Prostate gland (tissue), 2 donors: Measurements from ENCODE around the gene CSNK1G1. TPM values are rescaled to one million over a fixed set of nuclear protein-coding genes. Genes with fewer than 3 reads are reported as not detected.
A peak's percentile ranks its signal among the peaks of the same experiment; 100 is the strongest.
"Not testable (repeated sequence)": the region's sequence is repeated elsewhere in the genome, so short reads cannot be mapped to it uniquely, and the experiment has no call there.

Experiments
- DNase-seq: peaks from one replicate; pipeline ENCODE4 v3.0.0-alpha.2; 2019; ENCODE audit warnings: low spot score
- H3K27ac ChIP-seq, 2 donors: fragments of 200-600 bp; sonication (generic); 2 replicates each; pipeline ENCODE4 v1.5.1; 2017 to 2019
- H3K27me3 ChIP-seq: fragments of 200-600 bp; sonication (generic); replicated peaks from 2 replicates; pipeline ENCODE4 v1.5.1; 2019; ENCODE audit not compliant: insufficient read depth
- H3K36me3 ChIP-seq, 2 donors: fragments of 200-600 bp; sonication (generic); 1 replicate in 1 of 2; 2 replicates in 1 of 2; pipeline versions ENCODE4 v1.5.1 to v1.8.1; 2017 to 2019
- H3K4me1 ChIP-seq: fragments of 200-600 bp; sonication (generic); replicated peaks from 2 replicates; pipeline ENCODE4 v1.5.1; 2019
- H3K4me3 ChIP-seq, 2 donors: fragments of 200-600 bp; sonication (generic); 2 replicates each; pipeline ENCODE4 v1.5.1; 2017 to 2019
- H3K9me3 ChIP-seq: fragments of 200-600 bp; sonication (generic); 2 replicates; pipeline ENCODE4 v1.5.1; 2017
- POLR2A ChIP-seq: fragments of 450-650 bp; IDR thresholded peaks from one replicate; pipeline ENCODE4 v1.6.1; 2016; ENCODE audit warnings: antibody characterized with exemption, mild to moderate bottlenecking
- POLR2AphosphoS5 ChIP-seq: sonication (generic); formaldehyde crosslinking; IDR thresholded peaks from one replicate; pipeline ENCODE4 v1.6.1; 2017; ENCODE audit warnings: antibody characterized with exemption
- WGBS: methylation state at CpG from one replicate; pipeline ENCODE4 v1.1.5; 2018; 5-methylcytosine and 5-hydroxymethylcytosine counted together
- intact Hi-C: fragments of 100-400 bp; cut with DNase I; formaldehyde crosslinking; loops from one replicate; pipeline ENCODE4 v1.14.2; 2022
- total RNA-seq, 2 donors: library from RNA; depleted of rRNA; stranded (reverse); fragments of >200 nt; gene quantifications; one replicate each; pipeline ENCODE4 v1.1.0, GENCODE V29; 2016
- TF ChIP-seq, protein P1 (sequence below), 4 experiments: fragments of 200-600 bp in 2 of 4; fragments of 450-650 bp in 2 of 4; sonication (generic) in 2 of 4; IDR thresholded peaks; 1 replicate in 3 of 4; 2 replicates in 1 of 4; pipeline ENCODE4 v1.5.1; 2016 to 2019; ENCODE audit warnings: antibody characterized with exemption in 4 of 4, mild to moderate bottlenecking in 2 of 4, moderate library complexity in 2 of 4

Gene CSNK1G1
- total RNA-seq, result 10 to 100 TPM in 1 of 2 donors, 1 to 10 TPM in 1; 9.2 to 20.6 TPM

GRCh38 chr15:64355944-64356709, at the start of gene CSNK1G1:
TSS of gene CSNK1G1 (minus strand) at chr15:64356173. CDS start at chr15:64300499, 55,674 bp downstream.
- H3K27me3 ChIP-seq, result no peaks in the 10 kb centered on the region
- peak within 1 kb of the TSS; percentile 69 to 75 for H3K27ac ChIP-seq
- peak; percentile 92 for DNase-seq
- H3K4me3 ChIP-seq, result peak within 1 kb of the TSS; percentile 73 to 80
- intact Hi-C loops, result loop anchor here (1.0 to 5.0 kb wide), 2 partner anchors 149 to 193 kb away; partner anchors contain the start of gene PPIB
- H3K4me1 ChIP-seq, result no peaks in the 10 kb centered on the region
- WGBS, result under 1% methylated on average over 39 of the region's 42 CpGs
- no peaks in the 10 kb centered on the region for H3K9me3 ChIP-seq
- TF ChIP-seq, protein P1, sequence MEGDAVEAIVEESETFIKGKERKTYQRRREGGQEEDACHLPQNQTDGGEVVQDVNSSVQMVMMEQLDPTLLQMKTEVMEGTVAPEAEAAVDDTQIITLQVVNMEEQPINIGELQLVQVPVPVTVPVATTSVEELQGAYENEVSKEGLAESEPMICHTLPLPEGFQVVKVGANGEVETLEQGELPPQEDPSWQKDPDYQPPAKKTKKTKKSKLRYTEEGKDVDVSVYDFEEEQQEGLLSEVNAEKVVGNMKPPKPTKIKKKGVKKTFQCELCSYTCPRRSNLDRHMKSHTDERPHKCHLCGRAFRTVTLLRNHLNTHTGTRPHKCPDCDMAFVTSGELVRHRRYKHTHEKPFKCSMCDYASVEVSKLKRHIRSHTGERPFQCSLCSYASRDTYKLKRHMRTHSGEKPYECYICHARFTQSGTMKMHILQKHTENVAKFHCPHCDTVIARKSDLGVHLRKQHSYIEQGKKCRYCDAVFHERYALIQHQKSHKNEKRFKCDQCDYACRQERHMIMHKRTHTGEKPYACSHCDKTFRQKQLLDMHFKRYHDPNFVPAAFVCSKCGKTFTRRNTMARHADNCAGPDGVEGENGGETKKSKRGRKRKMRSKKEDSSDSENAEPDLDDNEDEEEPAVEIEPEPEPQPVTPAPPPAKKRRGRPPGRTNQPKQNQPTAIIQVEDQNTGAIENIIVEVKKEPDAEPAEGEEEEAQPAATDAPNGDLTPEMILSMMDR (IDR thresholded peaks at IDR 0.05), result peak in 3 of 4 experiments; percentile 39 to 60 (median 56)
- TF ChIP-seq POLR2AphosphoS5 (peak; percentile 84), POLR2A (peak; percentile 41)
- H3K36me3 ChIP-seq, result no peaks in the 10 kb centered on the region

DNA sequence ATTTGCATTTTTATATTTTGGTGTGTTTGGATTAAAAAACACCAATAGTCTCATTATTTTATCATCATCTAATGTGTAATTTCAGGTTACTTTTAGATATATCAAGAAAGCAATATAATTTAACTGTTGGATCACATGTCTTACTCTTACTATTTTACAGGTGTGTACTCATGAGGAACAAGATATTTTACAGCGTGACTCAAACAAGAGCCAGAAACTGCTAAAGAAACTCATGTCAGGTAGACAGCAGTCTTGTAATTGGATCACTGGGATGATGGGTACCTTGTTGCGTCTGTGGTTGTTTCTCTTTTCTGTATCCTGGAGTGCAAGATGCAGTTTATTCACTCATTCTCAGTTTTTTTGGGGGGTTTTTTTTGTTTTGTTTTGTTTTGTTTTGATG, 44.6 kb upstream of the CSNK1G1 start:
- TF ChIP-seq, protein P1 (IDR thresholded peaks at IDR 0.05), result no peak
- TF ChIP-seq POLR2A, result no peak
- TF ChIP-seq POLR2AphosphoS5, result peak; percentile 82
- Histone ChIP-seq H3K4me3 (no peak overlapping the region), H3K27me3 (no peaks in the 10 kb centered on the region), H3K27ac (peak overlapping the region in 1 of 2 donors; percentile 66), H3K9me3 (no peaks in the 10 kb centered on the region), H3K4me1 (no peaks in the 10 kb centered on the region), H3K36me3 (no peaks in the 10 kb centered on the region)
- intact Hi-C loops, result no loop called here
- peak; percentile 39 for DNase-seq
- WGBS, result 66% methylated on average over 2 of the region's 2 CpGs

DNA sequence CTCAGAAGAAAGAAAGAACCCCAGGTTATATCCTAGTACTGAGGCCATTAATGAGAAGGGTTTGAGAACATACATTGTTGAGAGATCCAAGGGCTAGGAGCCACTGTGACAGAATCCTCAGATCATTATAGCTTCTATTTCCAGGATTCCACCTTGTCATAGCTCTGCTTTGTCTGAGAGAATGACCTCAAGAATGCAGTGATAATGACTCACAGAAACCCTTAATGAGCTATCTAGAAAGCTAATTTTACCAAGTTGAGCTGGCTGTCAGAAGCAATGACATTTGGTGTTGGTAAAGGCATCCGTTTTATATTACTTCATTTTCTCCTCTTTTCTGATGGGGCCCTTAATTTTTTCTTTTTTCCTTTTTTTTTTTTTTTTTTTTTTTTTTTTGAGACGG, 42.6 kb upstream of the CSNK1G1 start:
- no peaks in the 10 kb centered on the region for H3K4me1 ChIP-seq
- intact Hi-C loops, result no loop called here

GRCh38 chr15:64396789-64397188, 40.8 kb upstream of the CSNK1G1 start:
- Histone ChIP-seq H3K9me3 (no peaks in the 10 kb centered on the region), H3K27me3 (no peaks in the 10 kb centered on the region), H3K27ac (no peak overlapping the region), H3K36me3 (no peaks in the 10 kb centered on the region), H3K4me3 (no peak overlapping the region), H3K4me1 (no peaks in the 10 kb centered on the region)
- no peak for DNase-seq
- 92% methylated on average over 5 of the region's 5 CpGs for WGBS
- no peak for TF ChIP-seq POLR2AphosphoS5
- TF ChIP-seq, protein P1 (IDR thresholded peaks at IDR 0.05), result no peak
- TF ChIP-seq POLR2A, result no peak
- intact Hi-C loops, result no loop called here

More for the DNA sequence above, 42.6 kb upstream of the CSNK1G1 start:
- TF ChIP-seq POLR2AphosphoS5 (no peak), POLR2A (no peak)
- TF ChIP-seq, protein P1 (IDR thresholded peaks at IDR 0.05), result no peak
- Histone ChIP-seq H3K27ac (no peak overlapping the region), H3K36me3 (no peaks in the 10 kb centered on the region), H3K9me3 (no peaks in the 10 kb centered on the region), H3K4me3 (no peak overlapping the region), H3K27me3 (no peaks in the 10 kb centered on the region)
- WGBS, result 98% methylated on average over 2 of the region's 2 CpGs
- DNase-seq, result no peak

GRCh38 chr15:64392471-64392870, 36.5 kb upstream of the CSNK1G1 start:
- H3K9me3 ChIP-seq, H3K27me3 ChIP-seq, H3K4me3 ChIP-seq, DNase-seq, intact Hi-C loops, H3K27ac ChIP-seq, H3K4me1 ChIP-seq, H3K36me3 ChIP-seq: not testable (repeated sequence)
- 81% methylated on average over 3 of the region's 3 CpGs for WGBS
